OCI-LY7 (cell line): ENCODE data around the gene NR1H4. TPM values are rescaled to one million over a fixed set of nuclear protein-coding genes. Genes with fewer than 3 reads are reported as not detected.
A peak's percentile ranks its signal among the peaks of the same experiment; 100 is the strongest.

ENCODE experiments used
- BruUV-seq: library from RNA; stranded (reverse); fragments of 400-500 nt; replicated peaks from 2 replicates; lab custom pipeline; 2021; lab: Mats Ljungman, UMichigan
- CTCF ChIA-PET: fragments of 300-600 bp; sonication (Branson Sonifier 250); formaldehyde crosslinking; loops from one replicate; lab custom pipeline; 2022; ENCODE audit warnings: antibody characterized with exemption; ENCODE audit not compliant: unreplicated experiment; lab: Charles Lee
- POLR2A ChIA-PET: fragments of 300-600 bp; sonication (Branson Sonifier 250); formaldehyde crosslinking; loops from one replicate; lab custom pipeline; 2022; ENCODE audit warnings: antibody characterized with exemption; lab: Charles Lee
- DNase-seq: peaks from one replicate; pipeline ENCODE4 v3.0.0-alpha.2; 2015; ENCODE audit warnings: low spot score
- H2AFZ ChIP-seq: fragments of 200-600 bp; sonication (generic), shearing (Covaris generic); 2 replicates; pipeline ENCODE4 v1.6.1; 2014; ENCODE audit warnings: mild to moderate bottlenecking, antibody characterized with exemption, low read length, moderate library complexity
- H3K27ac ChIP-seq: fragments of 200-600 bp; sonication (generic); 2 replicates; pipeline ENCODE4 v1.5.1; 2014; ENCODE audit warnings: mixed run types, low read depth, mild to moderate bottlenecking, moderate library complexity, low read length, inconsistent platforms; ENCODE audit not compliant: poor library complexity, severe bottlenecking
- H3K36me3 ChIP-seq: fragments of 200-600 bp; sonication (generic); 2 replicates; pipeline ENCODE4 v1.6.1; 2014; ENCODE audit warnings: mild to moderate bottlenecking, antibody characterized with exemption, low read length, moderate library complexity, mixed read lengths; ENCODE audit not compliant: insufficient read depth
- H3K4me1 ChIP-seq: fragments of 200-600 bp; sonication (generic); 2 replicates; pipeline ENCODE4 v1.5.1; 2014; ENCODE audit warnings: mild to moderate bottlenecking, low read length; ENCODE audit not compliant: insufficient read depth, poor library complexity, severe bottlenecking
- H3K4me2 ChIP-seq: fragments of 200-600 bp; sonication (generic); 2 replicates; pipeline ENCODE4 v1.6.1; 2014; ENCODE audit warnings: mild to moderate bottlenecking, low read length
- H3K4me3 ChIP-seq: fragments of 200-600 bp; sonication (generic); 2 replicates; pipeline ENCODE4 v1.5.1; 2014; ENCODE audit warnings: mild to moderate bottlenecking, low read depth, low read length; ENCODE audit not compliant: poor library complexity, severe bottlenecking
- H3K79me2 ChIP-seq: fragments of 200-600 bp; sonication (generic); 2 replicates; pipeline ENCODE4 v1.6.1; 2016; ENCODE audit warnings: low read depth, mild to moderate bottlenecking, low read length, moderate library complexity, mixed read lengths; ENCODE audit not compliant: insufficient read depth
- H3K9me2 ChIP-seq: fragments of 200-600 bp; sonication (generic); 2 replicates; pipeline ENCODE4 v1.6.1; 2016; ENCODE audit warnings: mild to moderate bottlenecking, low read length, mixed read lengths; ENCODE audit not compliant: insufficient read depth
- H3K9me3 ChIP-seq: fragments of 200-600 bp; sonication (generic); 2 replicates; pipeline ENCODE4 v1.6.1; 2014; ENCODE audit warnings: mild to moderate bottlenecking, mixed run types, low read length, mixed read lengths
- H4K20me1 ChIP-seq: fragments of 200-600 bp; sonication (generic); 2 replicates; pipeline ENCODE4 v1.6.1; 2014; ENCODE audit warnings: mild to moderate bottlenecking, antibody characterized with exemption, low read length, moderate library complexity, mixed read lengths; ENCODE audit not compliant: insufficient read depth
- EZH2phosphoT487 ChIP-seq: fragments of 200-600 bp; sonication (generic); IDR thresholded peaks from 2 replicates; pipeline ENCODE4 v1.6.1; 2018; ENCODE audit warnings: low read depth, borderline replicate concordance, mild to moderate bottlenecking, mixed run types, antibody characterized with exemption, low read length, moderate library complexity, mixed read lengths
- intact Hi-C: fragments of 100-400 bp; cut with micrococcal nuclease; formaldehyde crosslinking; loops from one replicate; pipeline ENCODE4 v1.10.0; 2022; ENCODE audit not compliant: unreplicated experiment
- total RNA-seq, 2 experiments: library from RNA; depleted of rRNA in 1 of 2; stranded (reverse); fragments of >200 nt in 1 of 2; shearing (Covaris generic) in 1 of 2; gene quantifications; 2 replicates each; pipeline ENCODE4 v1.2.3, GENCODE V29; 2014 to 2022
- TF ChIP-seq, protein P1 (sequence below): fragments of 200-600 bp; sonication (generic); conservative IDR thresholded peaks from 2 replicates; pipeline ENCODE4 v1.5.1; 2014; ENCODE audit warnings: mild to moderate bottlenecking, antibody characterized with exemption, low read length, moderate library complexity, mixed read lengths

NR1H4 gene
- total RNA-seq, 2 experiments from 2014 or later: 7.1 TPM; not detected in 1

DNA sequence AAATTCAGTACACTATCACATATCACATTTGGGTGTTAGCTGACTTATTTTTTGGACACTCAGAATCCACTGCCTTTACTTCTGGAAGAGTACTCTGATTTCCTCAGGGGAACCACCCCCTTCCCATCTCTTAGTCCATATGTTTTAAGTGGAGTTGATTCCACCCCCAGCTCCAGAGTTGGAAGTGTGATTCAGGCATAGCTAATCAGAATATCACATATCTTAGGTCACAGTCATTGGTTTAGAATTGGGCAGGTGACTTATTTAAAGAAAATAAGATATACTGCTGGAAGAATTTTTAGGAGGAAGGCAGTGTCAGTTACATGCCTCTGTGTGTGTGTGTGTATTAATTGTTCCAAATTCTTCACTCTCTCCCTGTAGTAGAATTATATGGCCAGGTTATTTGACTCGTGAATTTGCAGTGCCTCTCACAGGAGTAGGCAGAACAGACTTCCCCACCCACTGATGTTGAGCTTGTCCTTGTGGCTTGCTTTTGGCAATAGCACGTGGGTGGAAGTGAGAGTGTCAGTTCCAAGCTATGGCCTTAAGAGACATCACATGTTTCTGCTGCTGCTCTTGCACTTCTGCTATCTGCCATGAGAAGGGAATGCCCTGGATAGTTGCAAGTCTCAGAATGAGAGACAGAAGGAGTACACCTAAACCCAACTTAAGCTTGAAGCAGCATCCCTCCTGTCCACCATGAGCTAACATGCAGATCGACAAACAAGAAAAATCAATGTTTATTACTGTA is 93.4 kb downstream of the NR1H4 start:
- DNase-seq: peak; percentile 13
- Histone ChIP-seq H4K20me1 (no peaks in the 10 kb centered on the region), H3K27ac (no peak overlapping the region), H3K9me2 (no peaks in the 10 kb centered on the region), H2AFZ (no peak overlapping the region), H3K4me1 (no peaks in the 10 kb centered on the region), H3K4me2 (no peak overlapping the region), H3K9me3 (no peaks in the 10 kb centered on the region), H3K79me2 (no peaks in the 10 kb centered on the region), H3K36me3 (no peaks in the 10 kb centered on the region), H3K4me3 (no peak overlapping the region)
- no peak for TF ChIP-seq EZH2phosphoT487
- TF ChIP-seq, protein P1, sequence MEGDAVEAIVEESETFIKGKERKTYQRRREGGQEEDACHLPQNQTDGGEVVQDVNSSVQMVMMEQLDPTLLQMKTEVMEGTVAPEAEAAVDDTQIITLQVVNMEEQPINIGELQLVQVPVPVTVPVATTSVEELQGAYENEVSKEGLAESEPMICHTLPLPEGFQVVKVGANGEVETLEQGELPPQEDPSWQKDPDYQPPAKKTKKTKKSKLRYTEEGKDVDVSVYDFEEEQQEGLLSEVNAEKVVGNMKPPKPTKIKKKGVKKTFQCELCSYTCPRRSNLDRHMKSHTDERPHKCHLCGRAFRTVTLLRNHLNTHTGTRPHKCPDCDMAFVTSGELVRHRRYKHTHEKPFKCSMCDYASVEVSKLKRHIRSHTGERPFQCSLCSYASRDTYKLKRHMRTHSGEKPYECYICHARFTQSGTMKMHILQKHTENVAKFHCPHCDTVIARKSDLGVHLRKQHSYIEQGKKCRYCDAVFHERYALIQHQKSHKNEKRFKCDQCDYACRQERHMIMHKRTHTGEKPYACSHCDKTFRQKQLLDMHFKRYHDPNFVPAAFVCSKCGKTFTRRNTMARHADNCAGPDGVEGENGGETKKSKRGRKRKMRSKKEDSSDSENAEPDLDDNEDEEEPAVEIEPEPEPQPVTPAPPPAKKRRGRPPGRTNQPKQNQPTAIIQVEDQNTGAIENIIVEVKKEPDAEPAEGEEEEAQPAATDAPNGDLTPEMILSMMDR: no peak
- ChIA-PET CTCF (no interaction called here), POLR2A (interaction anchor here (0.6 to 0.9 kb wide), 2 partner anchors 9 to 201 kb away, joined by 3 to 8 read pairs; no protein-coding TSS in a partner anchor)
- BruUV-seq: no TSS peak
- intact Hi-C loops: no loop called here

DNA sequence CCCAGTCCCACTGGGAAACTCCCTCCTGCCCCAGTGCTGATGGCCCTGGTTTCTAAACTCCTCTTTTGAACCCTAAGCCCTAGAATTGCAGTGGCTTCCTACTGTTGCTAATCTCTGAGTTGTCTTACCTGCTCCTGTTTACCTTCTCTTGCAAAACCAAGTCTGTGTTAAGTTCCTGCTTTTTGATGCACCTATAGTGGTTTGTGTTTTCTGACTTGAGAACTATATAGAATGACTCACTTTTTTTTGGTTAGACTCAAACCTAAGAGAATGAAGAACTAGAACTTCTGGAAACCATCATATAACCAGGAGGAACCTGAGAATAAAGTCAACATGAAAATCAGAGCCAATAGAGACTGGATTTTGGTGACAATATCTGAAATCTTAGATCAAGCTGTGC is 94.3 kb downstream of the NR1H4 start:
- Histone ChIP-seq H3K4me1 (peaks cover 1% of the 10 kb centered on the region), H2AFZ (no peak overlapping the region), H3K4me3 (no peak overlapping the region), H3K4me2 (no peak overlapping the region), H3K36me3 (no peaks in the 10 kb centered on the region), H4K20me1 (no peaks in the 10 kb centered on the region), H3K9me3 (no peaks in the 10 kb centered on the region), H3K79me2 (no peaks in the 10 kb centered on the region), H3K9me2 (no peaks in the 10 kb centered on the region), H3K27ac (no peak overlapping the region)
- POLR2A ChIA-PET: interaction anchor here (0.6 to 0.9 kb wide), 2 partner anchors 10 to 202 kb away, joined by 3 to 8 read pairs; no protein-coding TSS in a partner anchor
- TF ChIP-seq, protein P1: no peak
- TF ChIP-seq EZH2phosphoT487: no peak
- CTCF ChIA-PET: no interaction called here
- intact Hi-C loops: no loop called here
- no TSS peak for BruUV-seq
- no peak for DNase-seq

DNA sequence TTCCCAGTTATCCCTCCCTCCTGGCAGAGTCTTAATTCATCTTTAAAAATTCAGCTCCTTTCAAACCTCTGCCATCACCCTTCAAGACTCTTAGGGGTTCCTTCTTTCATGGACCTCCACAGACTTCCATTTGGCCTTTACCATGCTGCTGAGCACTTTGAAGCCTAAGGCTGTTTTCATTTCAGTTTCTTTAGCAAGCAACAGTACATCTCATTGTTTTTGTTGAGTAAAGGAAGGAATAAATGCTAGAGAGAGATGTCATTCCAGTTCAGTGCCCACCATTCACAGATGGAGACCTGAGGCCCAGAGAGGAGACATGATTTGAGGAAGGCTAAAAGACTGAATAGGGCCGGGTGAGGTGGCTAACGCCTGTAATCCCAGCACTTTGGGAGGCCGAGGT is 98.5 kb downstream of the NR1H4 start:
- H3K27ac ChIP-seq: no peak overlapping the region
- no peak for DNase-seq
- no TSS peak for BruUV-seq
- H2AFZ ChIP-seq: no peak overlapping the region
- peaks cover 11% of the 10 kb centered on the region for H3K4me1 ChIP-seq
- no peaks in the 10 kb centered on the region for H4K20me1 ChIP-seq
- H3K79me2 ChIP-seq: no peaks in the 10 kb centered on the region
- intact Hi-C loops: no loop called here
- no peak for TF ChIP-seq EZH2phosphoT487
- TF ChIP-seq, protein P1: no peak
- CTCF ChIA-PET: no interaction called here
- no peaks in the 10 kb centered on the region for H3K36me3 ChIP-seq
- H3K4me2 ChIP-seq: no peak overlapping the region
- H3K4me3 ChIP-seq: no peak overlapping the region
- POLR2A ChIA-PET: no interaction called here
- no peaks in the 10 kb centered on the region for H3K9me3 ChIP-seq
- no peaks in the 10 kb centered on the region for H3K9me2 ChIP-seq
